ENCODE measurements around the gene IGBP1.
"Not testable (repeated sequence)": the region's sequence is repeated elsewhere in the genome, so short reads cannot be mapped to it uniquely, and the experiment has no call there.

IGBP1 gene

DNA sequence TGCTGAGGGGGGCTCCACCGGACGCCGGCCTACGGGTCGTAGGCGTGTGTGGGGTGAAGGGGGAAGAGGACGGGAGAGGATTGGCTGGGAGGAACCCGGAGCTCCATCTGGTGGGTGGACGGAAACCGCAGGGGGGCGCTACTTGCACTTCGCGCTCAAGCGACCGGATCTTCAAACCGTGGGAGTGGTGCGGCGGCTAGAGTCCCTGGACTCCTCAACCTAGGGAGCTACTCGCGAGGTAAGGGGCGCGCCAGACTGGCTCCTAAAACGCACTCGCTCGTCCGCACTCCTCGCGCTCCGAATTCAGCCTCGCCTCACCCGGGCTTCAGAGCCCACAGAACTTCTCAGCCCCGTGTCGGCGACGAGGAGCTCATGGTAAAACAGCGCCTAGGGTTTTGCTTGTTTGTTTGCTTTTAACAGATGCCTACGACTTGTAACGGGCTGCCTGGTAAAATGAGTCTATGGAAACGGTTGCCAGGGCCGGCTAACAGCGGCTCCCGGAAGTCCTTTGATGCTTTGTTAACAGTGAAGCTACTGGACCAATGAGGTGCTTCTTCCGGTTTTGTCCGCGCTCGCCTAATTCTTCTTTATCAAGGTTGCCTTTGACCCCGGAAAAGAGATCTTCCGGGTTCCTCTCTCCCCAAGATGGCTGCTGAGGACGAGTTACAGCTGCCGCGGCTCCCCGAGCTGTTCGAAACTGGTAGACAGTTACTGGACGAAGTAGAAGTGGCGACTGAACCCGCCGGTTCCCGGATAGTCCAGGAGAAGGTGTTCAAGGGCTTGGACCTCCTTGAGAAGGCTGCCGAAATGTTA lies at the start of gene IGBP1:
TSS of gene IGBP1 (plus strand) at position 145 of the 813 bp plus-strand sequence. CDS start at position 646, 501 bp downstream.
- peak; percentile 73 to 91 for DNase-seq

DNA sequence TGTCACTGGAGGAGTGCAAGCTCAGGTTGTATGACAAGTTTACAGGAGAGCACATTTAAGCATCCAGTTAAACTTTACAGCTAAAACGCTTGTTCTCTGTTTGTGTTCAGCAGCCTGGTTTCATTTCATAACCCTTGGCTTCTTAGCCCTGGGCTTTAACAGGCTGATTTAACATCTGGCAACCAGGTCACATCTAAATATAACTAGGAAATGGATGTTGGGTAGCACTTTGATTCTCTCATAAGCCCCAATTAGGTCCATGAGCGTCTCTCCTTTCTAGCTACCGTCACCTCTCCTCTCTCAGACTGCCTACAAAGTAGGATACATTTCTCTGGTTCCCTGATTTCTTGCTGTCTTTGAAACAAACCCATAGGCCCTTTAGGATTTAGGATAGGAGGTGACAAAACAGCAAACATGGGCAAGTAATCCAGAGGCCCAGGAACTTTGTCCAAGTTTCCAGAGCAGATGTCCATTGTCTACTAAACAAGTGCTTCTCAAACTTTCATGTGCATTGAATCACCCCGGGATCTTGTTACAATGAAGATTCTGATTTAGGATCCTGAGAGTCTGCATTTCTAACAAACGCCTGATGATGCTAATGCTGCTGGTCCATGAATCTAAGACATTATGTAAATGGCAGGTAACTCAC lies 48.5 kb upstream of the IGBP1 start:
- no peak for DNase-seq

DNA sequence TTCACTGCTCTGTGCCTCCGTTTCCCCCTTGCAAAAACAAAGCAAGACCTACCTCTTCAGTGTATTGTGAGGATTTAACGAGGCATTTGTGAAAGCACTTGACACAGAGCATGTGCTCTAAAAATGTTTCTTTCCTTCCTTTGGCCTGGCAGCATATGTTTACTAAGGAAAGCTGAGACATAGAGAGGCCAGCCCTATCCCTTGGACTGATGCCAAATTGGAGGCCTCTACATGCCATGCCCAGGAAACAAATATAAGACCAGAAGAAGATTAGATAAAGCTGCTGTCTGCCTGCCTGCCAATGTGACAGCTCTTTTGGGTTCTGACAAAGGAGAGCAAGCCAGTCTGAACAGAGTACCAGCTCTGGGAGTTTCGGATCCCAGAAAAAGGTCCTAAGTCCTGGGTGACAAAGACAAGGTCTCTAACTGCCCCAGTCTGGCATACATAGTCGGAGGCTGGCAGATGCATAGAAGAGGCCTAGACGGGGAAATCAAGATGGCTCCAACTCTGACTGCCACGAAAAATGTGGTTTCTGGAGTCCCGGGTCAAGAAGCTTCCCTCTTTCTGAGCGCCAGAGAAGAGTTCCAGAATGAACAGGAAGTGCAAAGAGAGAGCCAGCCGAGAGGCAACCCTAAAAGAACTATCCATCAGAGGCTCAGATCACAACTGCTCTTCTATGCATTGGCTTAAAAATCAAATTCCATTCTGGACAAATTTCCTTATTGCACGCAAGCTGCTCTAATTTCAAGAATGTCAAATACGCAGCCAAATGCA lies 45.2 kb upstream of the IGBP1 start:
- DNase-seq: no peak

DNA sequence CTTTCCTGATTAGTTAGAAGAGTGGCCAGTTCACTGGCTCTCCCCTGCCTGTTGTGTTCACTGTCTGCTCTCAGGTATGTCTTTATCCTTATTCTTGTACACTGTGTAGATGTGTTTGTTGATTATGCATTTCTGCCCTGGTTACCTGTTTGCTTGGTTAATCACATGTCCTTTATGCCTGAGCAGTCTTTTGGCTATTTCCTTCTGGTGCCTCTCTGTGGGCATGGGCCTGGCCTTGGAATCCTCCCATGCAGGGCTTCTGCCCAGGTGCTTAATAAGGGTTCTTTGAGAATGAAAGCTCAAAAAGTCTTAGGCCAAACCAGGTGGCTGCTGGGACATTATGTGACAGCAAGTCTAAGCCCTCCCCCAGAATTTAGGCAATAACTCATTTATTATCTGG lies 44.5 kb upstream of the IGBP1 start:
- no peak for DNase-seq

DNA sequence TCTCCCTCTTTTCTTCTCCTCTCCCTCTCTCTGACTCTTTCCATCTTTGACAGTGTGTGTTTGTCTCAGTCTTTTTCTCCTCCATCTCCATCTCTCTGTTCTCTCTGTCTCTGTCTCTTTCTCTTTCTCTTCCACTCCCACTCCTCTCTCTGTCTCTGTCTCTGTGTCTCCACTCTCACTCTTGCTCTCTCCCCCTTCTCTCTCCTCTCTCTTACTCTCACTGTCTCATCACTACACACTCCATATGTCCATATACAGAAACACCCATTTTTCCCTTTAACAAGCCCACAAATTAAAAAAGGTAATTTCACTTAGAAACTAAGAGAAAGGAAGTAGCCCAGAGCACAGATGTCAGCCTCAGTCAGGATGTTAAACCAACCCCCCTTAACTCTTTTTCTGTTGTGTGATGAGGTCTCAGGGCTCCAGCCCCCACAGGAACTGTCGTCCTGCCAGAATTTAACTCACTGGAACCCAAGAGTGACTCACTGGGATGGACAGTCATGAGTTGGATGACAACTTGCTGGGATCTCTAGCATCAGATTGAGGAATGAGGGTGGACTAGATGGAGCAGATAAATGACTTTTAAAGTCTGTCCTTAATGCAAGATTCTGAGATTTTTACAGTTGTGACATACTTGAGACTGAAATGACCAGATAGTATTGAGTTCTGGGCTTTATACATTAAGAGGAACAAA lies 43.5 kb upstream of the IGBP1 start:
- DNase-seq: no peak

DNA sequence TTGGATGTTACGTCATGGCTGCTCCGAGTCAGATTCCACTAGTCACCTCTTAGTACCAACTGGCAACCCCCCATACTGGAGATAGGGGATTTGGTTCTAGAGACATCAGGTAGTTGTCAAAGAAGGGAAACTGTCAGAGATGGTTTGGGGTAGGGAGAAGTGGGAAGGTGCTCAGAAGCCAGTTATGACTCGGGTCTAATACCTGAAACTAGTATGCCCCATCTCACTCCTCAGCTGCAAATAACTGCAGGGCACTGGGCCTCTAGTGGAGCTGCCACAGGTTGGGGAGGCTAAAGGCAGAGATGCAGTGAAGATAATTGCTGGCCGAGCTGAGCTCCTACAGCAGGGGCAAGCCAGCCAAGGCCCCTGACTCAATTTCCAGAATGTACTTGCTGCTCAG lies 41.0 kb upstream of the IGBP1 start:
- no peak for DNase-seq

DNA sequence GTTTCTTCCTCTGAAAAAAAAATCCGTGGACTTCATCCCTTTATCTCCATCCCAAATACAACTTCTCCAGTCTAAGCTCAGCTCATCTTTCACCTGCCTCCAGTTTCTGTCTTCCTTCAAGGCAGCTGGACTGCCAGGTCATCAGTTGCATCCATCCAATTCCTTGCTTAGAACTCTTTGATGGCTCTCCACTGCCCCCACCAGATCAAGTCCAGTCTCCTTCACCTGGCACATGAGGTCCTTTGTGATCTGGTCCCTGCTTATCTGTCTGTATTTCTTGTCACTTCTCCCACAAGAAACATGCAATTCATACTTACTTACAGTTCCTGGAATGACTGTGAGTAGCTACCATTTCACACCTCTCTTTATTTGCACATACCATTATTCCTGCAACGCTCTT lies 37.2 kb upstream of the IGBP1 start:
- peak in 1 of 2 experiments; percentile 27 for DNase-seq

DNA sequence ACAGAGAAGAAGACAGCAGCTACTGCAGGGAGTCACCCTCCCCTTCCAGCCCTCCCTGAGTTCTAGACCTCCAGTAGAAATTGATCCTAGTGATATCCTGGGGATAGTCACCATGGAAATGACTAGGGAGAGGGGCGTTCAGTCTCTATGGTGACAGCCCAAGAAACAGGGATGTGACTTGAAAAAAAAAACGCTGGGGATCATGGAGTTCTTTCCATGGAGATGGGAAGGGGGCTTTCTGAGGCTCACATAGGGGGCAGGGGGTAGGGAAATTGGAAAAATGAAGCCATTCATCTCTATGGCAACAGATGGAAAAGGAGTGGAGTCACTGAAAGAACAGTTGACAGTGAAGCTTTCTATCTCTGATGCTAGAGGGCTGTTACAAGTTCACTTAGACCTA lies 28.0 kb upstream of the IGBP1 start:
- DNase-seq: no peak

DNA sequence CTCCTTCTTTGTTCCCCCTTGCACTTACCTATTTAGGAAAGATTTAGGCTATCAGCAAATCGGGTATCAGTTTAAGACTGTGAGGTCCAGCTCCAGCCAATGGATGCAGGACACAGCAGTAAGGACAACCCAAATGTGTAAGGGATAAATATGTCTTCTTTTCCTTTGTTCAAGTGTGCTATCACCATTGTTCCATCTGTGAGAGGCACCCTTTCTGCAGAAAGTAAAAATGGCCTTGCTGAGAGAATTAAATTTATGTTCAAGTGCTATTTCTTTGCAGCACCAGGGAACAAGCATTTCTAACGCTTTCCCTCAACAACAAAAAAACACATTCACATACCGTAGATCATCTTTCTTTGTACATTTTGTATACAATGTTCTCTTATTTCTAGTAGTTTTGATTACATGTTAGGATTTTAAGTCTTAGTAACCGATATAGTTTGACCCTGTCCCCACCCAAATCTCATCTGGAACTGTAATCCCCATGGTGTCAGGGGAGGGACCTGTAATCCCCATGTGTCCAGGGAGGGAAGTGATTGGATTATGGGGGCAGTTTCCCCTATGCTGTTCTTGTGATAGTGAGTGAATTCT lies 21.7 kb upstream of the IGBP1 start:
- DNase-seq: not testable (repeated sequence)

DNA sequence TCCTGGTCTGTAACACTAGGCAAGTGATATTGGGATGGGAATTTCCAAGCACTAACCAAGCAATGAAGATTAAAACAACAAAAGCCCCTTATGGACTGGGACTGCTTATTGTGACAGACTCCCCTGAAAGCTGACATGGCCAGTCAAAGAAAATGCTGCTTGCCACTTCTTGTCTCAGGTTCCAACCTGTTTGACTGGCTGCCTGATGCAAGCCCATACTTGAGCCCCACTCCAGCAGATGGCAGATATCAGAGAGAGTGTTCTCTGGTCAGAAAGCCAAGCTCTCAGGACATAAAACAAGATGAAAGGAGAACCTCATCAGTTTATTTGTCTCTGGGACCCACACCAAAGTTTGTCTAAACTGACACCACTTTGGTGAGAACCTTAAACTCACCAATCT lies 15.5 kb upstream of the IGBP1 start:
- no peak for DNase-seq

DNA sequence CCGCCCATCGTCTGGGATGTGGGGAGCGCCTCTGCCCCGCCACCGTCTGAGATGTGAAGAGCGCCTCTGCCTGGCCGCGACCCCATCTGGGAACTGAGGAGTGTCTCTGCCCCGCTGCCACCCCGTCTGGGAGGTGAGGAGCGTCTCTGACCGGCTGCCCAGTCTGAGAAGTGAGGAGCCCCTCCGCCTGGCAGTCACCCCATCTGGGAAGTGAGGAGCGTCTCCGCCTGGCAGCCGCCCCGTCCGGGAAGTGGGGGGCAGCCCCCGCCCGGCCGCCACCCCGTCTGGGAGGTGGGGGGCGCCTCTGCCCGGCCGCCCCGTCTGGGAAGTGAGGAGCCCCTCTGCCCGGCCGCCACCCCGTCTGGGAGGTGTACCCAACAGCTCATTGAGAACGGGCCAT lies 10.2 kb upstream of the IGBP1 start:
- not testable (repeated sequence) for DNase-seq

DNA sequence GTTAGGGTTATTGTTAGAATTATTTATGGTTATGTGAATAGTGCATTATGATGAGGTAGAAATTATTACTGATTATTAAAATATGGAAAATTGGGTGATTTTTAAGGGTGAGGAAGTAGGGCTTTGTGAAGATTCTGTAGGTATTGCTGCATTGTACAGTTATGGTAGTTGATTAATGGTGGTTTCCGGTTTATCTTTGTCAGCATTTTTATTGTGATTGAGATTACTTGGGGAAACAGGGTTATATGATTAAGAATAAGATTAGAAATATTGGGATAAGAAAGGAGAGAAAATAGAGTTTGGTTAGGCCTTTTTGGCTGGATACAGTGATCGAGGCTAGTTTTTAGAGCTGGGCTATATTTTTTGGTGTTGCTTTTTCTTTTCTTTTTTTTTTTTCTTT lies 8.6 kb upstream of the IGBP1 start:
- no peak for DNase-seq

DNA sequence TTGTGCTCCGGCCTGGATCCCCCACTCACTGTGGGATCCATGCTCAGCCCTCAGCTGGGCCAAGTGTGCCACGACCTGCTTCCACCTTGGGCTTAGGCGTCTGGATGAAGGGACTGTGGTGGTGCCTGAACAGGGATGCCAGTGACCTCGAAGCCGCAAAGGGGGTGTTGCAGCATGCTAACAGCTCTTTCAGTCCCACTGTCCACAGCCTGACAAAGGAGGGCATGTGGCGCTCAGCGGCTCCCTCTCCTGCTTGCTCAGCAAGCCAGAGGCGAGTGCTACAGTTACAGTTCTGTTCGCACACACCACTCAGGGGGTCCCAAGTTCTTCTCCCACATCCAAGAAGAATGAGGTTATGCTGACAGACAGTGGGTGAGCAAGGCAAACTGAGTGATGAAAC lies 5.2 kb upstream of the IGBP1 start:
- no peak for DNase-seq

DNA sequence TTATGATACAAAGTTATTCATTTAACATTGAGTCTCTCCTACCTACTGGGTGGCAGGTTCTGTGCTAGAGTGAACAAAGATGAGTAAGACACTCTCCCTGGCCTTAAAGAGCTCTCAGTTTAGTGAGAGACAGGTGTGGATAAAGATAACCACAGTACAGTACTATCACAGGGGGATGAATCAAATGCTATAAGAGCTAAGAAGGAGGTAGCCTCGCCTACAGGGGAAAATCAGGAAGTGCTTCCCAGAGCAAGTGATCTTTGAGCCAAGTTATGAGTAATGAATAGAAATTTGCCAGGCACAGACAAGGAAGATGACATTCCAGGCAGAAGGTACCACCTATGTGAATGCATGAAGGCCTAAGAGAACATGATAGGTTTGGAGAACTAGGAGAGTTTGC lies 3.4 kb upstream of the IGBP1 start:
- DNase-seq: no peak

DNA sequence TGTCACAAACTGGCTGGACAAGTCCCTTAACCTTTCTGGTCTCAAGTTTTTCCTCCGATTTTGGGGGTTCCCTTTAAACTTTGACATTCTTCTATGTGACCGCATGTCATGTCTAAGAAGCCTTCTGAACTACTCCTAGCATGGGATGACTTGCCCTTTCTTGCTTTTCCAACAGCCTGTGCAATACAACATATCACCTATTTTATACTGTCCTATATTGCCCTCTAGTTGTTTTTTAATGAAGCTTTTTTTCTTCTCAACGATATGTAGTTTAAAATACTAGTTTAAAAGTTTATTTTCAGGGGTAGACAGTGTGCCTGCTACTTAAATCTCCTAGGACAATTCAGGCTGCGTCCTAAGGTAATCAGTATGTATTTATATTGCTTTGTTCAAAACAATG lies 1.0 kb upstream of the IGBP1 start:
- DNase-seq: no peak

DNA sequence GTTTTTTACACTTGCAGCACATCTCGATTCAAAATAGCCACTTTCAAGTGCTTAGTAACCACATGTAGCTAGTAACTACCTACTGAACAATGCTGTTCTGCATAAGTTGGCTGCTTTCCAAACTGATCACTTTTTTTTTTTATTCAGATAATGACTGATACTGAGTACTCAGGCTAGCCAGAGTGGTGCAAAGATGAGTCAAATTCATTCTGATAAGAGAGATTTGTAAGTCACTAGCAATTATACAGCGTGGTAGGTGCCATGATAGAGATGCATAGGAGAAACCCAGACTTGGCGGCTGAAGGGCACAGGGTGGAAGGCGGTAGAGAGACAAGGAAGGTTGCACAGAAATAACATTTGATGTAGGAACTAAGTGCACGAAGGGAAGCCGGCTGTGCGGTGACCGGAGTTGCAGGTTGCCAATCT lies 357 bp upstream of the IGBP1 start:
- DNase-seq: no peak

DNA sequence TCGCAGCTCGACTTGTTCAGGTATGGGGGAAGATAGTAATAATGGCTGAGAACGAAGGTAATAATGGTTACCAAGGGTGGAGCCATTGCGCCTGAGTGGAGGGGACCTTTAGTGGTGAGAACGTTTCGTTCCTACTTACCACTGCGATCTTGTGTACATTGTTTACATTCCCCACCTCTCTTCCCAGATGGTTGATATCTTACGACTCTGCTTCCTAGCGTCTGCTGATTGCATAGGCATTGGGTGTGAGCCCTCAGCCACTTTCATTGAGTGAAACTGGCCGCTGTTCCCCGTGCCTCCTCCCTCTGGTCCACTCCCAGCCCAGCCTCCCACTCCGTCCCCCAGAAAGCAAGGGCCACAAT lies 850 bp downstream of the IGBP1 start:
- peak in 1 of 2 experiments; percentile 53 for DNase-seq

DNA sequence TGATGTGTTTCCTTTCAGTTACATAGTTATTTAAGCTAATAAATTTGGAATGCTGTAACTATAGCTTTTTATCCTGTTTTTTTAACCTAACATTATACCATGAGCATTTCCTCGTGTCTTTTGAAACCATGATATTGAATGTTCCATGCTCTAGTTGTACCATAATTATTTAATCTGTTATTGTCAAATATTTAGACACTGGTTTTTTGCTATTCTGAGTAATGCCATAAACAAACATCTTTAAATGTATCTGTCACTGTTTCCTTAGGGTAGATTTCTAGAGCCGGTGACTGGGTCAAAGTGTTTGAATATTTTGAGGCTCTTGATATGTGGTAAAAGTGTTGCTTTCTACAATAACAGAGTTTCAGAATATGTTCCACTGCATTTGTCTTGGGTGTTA lies 5.4 kb downstream of the IGBP1 start:
- no peak for DNase-seq

DNA sequence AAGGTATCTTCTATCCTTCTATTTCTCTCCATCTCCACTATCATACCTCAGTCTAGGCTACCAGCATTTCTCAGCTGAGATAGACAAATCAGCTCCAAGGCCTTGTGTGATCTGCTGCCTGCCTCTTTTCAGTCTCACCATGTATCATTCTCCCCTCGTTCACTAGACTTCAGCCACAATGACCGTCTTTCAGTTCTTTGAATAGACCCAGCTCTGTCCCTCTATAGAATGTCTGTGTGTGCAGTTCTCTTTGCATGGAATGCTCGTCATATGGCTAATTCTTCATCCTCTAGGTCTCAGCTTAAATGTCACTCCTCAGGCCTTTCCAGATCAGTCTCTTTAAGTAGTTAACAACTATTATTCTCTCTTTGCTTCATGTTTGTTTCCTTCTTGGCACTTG lies 6.5 kb downstream of the IGBP1 start:
- DNase-seq: no peak

DNA sequence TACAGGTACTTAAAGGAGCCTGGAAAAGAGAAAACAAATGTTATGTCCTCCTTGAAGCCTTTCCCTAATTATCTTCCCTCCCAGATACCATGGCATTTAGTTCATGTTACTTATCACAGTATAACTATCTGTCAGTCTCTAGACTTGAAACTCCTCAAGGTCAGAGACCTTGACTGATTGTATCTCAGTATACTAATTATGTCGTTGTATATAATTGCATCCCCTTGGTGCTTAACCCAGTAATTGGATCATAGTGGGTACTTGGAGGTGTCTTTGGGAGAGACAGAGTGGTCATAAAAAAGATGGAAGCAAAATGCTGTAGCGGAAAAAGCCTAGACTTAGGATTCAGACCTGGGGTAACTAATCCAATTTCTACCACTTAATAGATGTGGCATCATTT lies 8.1 kb downstream of the IGBP1 start:
- no peak for DNase-seq

DNA sequence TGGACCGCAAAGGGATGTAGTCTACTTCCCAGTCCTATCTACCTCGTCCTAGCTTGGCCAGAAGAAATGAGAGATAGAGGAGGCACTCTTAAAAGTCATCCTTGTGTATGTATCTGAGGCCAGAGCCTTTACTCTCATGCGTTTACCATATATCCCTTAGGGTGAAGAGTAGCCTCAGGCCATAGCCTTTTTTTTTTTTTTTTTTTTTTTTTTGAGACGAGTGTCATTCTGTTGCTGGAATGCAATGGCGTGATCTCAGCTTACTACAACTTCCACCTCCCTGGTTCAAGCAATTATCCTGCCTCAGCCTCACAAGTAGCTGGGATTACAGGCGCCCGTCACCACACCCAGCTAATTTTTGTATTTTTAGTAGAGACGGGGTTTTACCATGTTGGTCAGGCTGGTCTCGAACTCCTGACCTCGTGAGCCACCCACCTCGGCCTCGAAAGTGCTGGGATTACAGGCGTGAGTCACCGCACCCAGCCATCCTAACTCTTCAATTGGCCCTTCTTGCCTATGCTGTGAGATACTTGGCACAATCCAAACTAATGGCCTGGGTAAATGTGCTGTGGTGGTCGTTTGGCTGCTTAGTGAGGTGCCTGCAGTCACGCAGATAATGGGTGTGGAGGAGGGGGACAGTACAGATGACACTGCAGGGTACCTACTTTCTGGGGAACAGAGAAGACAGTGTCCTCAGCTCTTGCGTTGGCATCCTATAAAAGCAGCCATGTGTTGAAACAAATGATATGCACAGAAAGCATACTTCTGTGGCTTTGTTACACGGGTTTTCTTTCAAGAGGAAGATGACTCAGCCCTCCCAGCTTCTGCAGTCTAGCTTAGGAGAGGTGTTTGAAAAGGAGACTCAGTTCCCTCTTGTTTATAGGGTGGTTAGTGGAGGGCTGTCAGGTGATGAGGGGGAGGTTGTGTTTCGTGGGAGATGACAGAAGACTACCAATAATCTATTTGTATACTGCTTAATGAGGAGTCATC lies 33.6 kb downstream of the IGBP1 start:
- DNase-seq: no peak
